RPMI7951 (cell line): ENCODE measurements around the gene PACS2. TPM values are rescaled to one million over a fixed set of nuclear protein-coding genes. Genes with fewer than 3 reads are reported as not detected.

Source experiments
- DNase-seq: peaks from one replicate; pipeline ENCODE4 v3.0.0-alpha.2; 2012; ENCODE audit warnings: low read depth
- total RNA-seq: library from RNA; depleted of rRNA; stranded (reverse); fragments of >200 nt; shearing (Covaris generic); gene quantifications from 2 replicates; pipeline ENCODE4 v1.2.3, GENCODE V29; 2014

Gene PACS2
- total RNA-seq, 1 experiment from 2014 or later = 18.1 TPM

DNA sequence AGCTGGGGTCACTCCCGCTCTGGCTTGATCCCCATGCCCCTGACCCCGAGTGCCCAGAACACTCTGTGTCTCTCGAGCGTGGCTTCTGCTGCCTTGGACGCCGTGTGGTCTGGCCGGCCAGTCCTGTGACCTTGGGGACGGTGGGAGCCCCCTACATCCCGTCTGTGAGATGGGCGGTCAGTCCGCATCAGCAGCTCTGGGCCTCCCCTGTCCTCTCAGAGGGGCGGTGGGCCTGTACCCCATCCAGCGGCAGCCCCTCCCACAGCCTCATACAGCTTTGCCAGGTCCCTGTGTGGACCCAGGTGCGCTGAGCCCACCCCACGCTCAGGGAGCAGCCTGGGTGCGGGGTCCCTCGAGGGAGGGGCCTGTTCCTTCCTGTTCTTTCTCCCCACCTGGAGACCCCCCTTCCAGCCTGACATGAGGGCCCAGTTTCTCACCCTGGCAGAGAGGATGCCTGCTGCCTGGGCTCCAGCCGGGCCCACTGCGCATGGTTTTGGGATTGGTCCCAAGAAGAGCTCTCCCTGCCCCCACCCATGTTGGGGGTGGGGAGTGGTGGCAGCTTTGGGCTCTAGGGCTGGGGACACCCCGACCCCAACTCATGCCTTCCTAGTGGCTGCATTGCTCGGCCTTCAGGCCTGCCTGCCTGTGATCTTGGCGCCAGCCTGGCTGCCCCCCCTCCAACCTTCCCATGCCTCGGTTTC lies 106.6 kb downstream of the PACS2 start:
- DNase-seq = no peak

GRCh38 chr14:105421723-105422615 lies 107.4 kb downstream of the PACS2 start:
- no peak for DNase-seq

DNA sequence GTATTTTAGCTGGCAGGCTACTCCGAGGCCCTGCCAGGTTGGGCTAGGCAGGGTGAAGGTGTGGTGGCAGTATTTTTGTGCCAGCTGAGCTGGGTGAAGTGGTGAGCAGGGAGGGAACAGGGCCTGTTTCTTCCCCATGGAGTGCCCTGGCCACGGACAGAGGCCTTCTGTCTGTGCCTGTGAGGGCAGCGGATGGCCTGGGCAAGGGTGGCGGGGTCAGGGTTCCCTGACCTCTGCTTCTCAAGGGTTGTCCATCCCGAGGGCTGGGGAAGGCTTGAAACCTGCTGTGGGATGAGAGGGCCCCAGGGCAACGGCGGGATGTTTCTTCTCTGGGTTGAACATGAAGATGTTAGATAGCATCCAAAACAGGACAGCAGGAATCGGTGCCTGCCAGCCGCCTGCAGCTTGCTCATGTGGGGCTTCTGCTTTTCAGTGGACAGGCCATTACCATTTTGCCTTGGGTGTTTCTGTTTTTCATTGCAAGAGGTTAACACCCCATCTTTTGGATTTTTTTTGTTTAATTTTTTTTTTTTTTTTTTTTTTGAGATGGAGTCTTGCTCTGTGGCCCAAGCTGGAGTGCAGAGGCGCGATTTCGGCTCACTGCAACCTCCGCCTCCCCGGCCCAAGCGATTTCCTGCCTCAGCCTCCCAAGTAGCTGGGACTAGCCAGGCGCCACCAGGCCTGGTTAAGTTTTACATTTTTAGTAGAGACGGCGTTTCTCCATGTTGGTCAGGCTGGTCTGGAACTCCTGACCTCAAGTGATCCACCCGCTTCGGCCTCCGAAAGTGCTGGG lies 108.3 kb downstream of the PACS2 start:
- DNase-seq = no peak

DNA sequence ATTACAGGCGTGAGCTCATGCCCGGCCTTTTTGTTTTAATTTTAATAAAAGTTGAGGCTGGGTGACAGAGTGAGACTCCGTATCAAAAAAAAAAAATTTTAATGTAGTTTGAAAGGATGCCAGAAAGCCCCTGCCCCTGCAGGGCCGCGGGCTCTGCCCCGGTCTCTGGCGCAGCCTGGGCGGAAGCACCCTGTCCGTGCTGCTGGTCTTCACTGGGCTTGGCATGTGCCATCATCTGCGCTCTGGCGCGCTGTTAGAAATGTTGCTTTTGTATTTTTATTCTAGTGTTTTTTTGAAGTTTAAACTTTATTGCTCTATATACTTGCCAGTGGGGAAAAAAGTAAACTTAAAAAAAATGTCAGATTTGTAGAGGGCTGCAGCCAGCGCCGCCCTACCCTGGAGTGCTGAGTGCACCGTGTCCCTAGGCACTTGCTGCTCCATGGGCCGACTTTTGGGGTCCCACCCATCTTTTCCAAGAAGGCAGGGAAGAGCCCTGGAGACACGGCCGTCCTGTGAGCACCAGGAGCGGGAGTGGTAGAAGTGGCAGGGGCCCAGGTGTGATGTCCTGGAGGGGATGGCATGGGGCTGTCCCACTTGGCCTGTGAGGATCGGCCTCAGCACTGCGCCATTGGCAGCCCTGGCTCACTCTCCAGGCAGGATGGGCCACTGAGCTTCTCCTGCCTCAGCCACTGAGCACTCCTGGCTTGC lies 109.1 kb downstream of the PACS2 start:
- no peak for DNase-seq

DNA sequence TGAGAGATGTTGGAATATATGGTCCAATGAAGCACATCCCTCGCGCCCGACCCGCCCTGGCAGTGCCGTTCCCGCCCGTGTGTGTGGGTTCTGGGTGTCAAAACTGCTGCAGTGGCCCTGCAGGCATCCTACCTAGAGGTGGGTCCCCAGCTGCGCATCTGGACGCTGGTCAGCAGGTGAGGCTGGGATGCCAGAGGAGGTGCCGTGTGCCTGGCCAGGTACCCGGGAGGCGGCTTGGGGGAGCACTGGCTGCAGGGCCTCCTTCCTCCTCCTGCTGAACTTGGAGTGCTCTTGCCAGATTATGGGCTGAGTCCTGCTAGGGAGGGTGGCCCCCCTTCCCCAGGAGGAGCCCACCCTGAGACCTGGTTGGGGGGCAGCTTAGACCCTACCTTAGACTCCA lies 110.3 kb downstream of the PACS2 start:
- no peak for DNase-seq

GRCh38 chr14:105425823-105426247 lies 111.3 kb downstream of the PACS2 start:
- no peak for DNase-seq

GRCh38 chr14:105426416-105427130 lies 112.0 kb downstream of the PACS2 start:
- DNase-seq = no peak

DNA sequence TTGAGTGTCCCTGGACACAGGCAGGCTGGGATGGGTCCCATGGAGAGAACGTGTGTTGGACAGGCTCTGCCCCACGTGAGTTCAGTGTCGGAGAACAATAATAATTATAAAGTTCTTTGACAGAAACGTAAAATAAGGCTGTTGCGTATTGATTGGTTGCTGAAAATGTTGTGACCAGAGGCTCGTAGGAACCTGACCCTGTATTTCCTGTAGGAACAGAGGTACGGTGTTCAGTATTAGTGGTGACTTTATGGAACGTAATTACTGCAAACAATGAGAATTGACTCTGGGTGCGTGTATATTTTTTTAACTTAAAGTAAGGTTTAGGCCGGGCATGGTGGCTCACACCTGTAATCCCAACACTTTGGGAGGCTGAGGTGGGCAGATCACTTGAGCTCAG lies 112.9 kb downstream of the PACS2 start:
- DNase-seq = no peak

DNA sequence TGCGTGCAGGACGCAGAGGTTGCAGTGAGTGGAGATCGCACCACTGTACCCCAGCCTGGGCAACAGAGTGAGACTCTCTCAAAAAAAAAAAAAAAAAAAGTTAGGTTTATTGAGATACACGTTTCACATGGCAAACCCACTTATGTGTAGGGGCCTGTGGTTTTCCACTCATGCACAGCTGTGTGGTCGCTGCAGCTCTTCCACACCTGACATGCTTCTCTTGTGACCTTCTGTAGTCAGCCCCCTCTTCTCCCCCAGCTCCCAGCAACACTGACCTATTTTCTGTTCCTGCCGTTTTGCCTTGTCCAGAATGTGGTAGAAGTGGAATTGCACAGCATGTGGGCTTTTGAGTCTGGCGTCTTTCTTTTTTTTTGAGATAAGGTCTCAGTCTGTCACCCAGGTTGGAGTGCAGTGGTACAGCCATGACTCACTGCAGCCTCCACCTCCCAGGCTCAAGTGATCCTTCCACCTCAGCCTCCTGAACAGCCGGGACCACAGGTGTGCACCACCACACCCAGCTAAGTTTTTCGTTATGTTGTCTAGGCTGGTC lies 113.5 kb downstream of the PACS2 start:
- DNase-seq = no peak

- no peak for DNase-seq
Observed at GRCh38 chr14:105430042-105430441, 115.5 kb downstream of the PACS2 start.

GRCh38 chr14:105430565-105430964 lies 116.0 kb downstream of the PACS2 start:
- DNase-seq = peak; percentile 61

DNA sequence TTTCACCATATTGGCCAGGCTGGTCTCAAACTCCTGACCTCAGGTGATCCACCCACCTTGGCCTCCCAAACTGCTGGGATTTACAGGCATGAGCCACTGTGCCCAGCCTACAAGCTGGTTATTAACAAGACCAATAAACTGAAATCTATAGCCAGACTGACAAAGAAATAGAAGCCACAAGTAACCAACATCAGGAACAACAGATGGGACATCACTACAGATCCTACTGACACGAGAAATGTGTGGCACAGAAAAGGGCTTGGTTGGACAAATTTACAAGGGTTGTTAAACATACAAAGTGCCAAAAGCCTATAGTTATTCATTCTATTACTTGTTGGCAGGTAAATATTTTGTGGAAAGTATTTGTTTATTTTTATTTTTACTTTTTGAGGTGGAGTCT lies 116.7 kb downstream of the PACS2 start:
- DNase-seq = no peak

- no peak for DNase-seq
Observed at GRCh38 chr14:105432657-105433056, 118.1 kb downstream of the PACS2 start.

GRCh38 chr14:105433161-105433605 lies 118.6 kb downstream of the PACS2 start:
- DNase-seq = no peak

- no peak for DNase-seq
Observed at GRCh38 chr14:105436402-105436801, 121.9 kb downstream of the PACS2 start.

GRCh38 chr14:105436891-105437722 lies 122.6 kb downstream of the PACS2 start:
- no peak for DNase-seq

- no peak for DNase-seq
Observed at GRCh38 chr14:105437723-105438500, 123.4 kb downstream of the PACS2 start.

DNA sequence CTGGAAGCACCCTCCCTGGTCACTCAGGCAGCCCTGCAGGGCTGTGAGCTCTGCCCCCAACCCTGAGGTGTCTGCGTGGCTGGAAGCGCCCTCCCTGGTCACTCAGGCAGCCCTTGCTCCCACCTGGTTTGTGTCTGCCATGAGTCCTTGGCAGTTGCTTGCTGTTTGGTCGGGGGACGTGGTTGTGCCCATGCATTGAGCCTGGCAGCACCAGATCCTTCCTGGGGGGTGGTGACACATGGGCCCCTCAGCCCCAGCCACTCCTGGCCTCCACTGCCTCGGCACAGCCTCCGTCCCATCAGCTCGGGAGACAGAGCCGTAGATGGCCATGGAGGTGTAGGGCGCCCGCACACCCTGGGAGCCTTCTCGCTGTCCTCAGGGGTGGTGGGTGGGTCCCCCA lies 124.6 kb downstream of the PACS2 start:
- no peak for DNase-seq
